ENCODE results near the gene PTP4A1. TPM values are rescaled to one million over a fixed set of nuclear protein-coding genes. Genes with fewer than 3 reads are reported as not detected.

The PTP4A1 gene
- total and polyA plus RNA-seq, 2 of the 13 experiments (the other 11 are each of a cell fraction or from before 2014, with no cell fraction given): 141 to 376 TPM

- ATAC-seq (no peak), DNase-seq (ENCODE audit: low spot score) (no peak), FAIRE-seq (no peak)
- ChIA-PET POLR2A (interaction anchor here (0.6 kb wide), 1 partner anchor 23 kb away, joined by 3 read pairs; no protein-coding TSS in a partner anchor), CTCF (ENCODE audit: low intra/inter-chr PET ratio, low total read pairs) (no interaction called here)
- Histone ChIP-seq H3K9me3 (ENCODE audit: low read length) (no peaks in the 10 kb centered on the region), H3K27me3 (ENCODE audit: control insufficient read depth in 1 of 2, insufficient read depth in 2 of 2, low read length in 2 of 2) (no peaks in the 10 kb centered on the region), H3K27ac (ENCODE audit: extremely low read length, insufficient read depth, low read length) (peak overlapping the region; percentile 4), H3K36me3 (replicated peaks in 1 of 2; ENCODE audit: control insufficient read depth in 1 of 2, insufficient read depth in 2 of 2, low read length in 2 of 2) (peaks cover 4 to 25% of the 10 kb centered on the region in 2 experiments), H3K4me2 (ENCODE audit: low read depth, low read length) (no peak overlapping the region), H3K4me1 (ENCODE audit: insufficient read depth, low read length) (peaks cover 39% of the 10 kb centered on the region), H2AFZ (ENCODE audit: low read length) (no peak overlapping the region), H3K79me2 (ENCODE audit: insufficient read depth, low read length) (peaks cover 59% of the 10 kb centered on the region), H4K20me1 (ENCODE audit: insufficient read depth, low read length) (no peaks in the 10 kb centered on the region), H3K4me3 (replicated peaks in 1 of 3; ENCODE audit: insufficient read depth in 1 of 3, low read depth in 2 of 3, low read length in 3 of 3) (no peak overlapping the region), H3K9ac (ENCODE audit: insufficient read depth, low read depth, low read length) (no peak overlapping the region)
- 93% methylated on average over 1 of the region's 1 CpG for WGBS (ENCODE audit: low lambda C conversion rate)
- in situ Hi-C loops (cut with HindIII; ENCODE audit: extremely low pct_ligation_motif_present, low pct_unique_long_range_greater_than_20kb) (no loop called here), intact Hi-C loops (cut with micrococcal nuclease; ENCODE audit: unreplicated experiment) (no loop called here)
- TF ChIP-seq MYNN (CRISPR knock-in tag; IDR thresholded peaks at IDR 0.05; ENCODE audit: low read depth) (no peak), RBFOX2 (IDR thresholded peaks at IDR 0.05; ENCODE audit: low read depth, low read length) (peak; percentile 47)
- BruUV-seq (replicated peaks): TSS peak; percentile 11
These were observed 18.4 kb upstream of the PTP4A1 start for GRCh38 chr6:63553900-63554299.

GRCh38 chr6:63554782-63555181 lies 17.5 kb upstream of the PTP4A1 start:
- intact Hi-C loops (cut with micrococcal nuclease; ENCODE audit: unreplicated experiment) (no loop called here), in situ Hi-C loops (cut with HindIII; ENCODE audit: extremely low pct_ligation_motif_present, low pct_unique_long_range_greater_than_20kb) (no loop called here)
- no peak overlapping the region for H2AFZ ChIP-seq (ENCODE audit: low read length)
- BruUV-seq (replicated peaks): no TSS peak
- POLR2A ChIA-PET: interaction anchor here (1.3 to 1.7 kb wide), 3 partner anchors 13 to 32 kb away, joined by 3 to 6 read pairs (median 6); no protein-coding TSS in a partner anchor
- H3K36me3 ChIP-seq (replicated peaks in 1 of 2; ENCODE audit: control insufficient read depth in 1 of 2, insufficient read depth in 2 of 2, low read length in 2 of 2): peaks cover 4 to 21% of the 10 kb centered on the region in 2 experiments
- no peaks in the 10 kb centered on the region for H4K20me1 ChIP-seq (ENCODE audit: insufficient read depth, low read length)
- no peak for FAIRE-seq
- no peak overlapping the region for H3K9ac ChIP-seq (ENCODE audit: insufficient read depth, low read depth, low read length)
- H3K4me2 ChIP-seq (ENCODE audit: low read depth, low read length): no peak overlapping the region
- H3K27me3 ChIP-seq (ENCODE audit: control insufficient read depth in 1 of 2, insufficient read depth in 2 of 2, low read length in 2 of 2): no peaks in the 10 kb centered on the region
- CTCF ChIA-PET (ENCODE audit: low intra/inter-chr PET ratio, low total read pairs): no interaction called here
- no peak overlapping the region for H3K27ac ChIP-seq (ENCODE audit: extremely low read length, insufficient read depth, low read length)
- WGBS (ENCODE audit: low lambda C conversion rate): 97% methylated on average over 1 of the region's 1 CpG
- peaks cover 65% of the 10 kb centered on the region for H3K79me2 ChIP-seq (ENCODE audit: insufficient read depth, low read length)
- TF ChIP-seq GLI4 (CRISPR knock-in tag; IDR thresholded peaks at IDR 0.05; ENCODE audit: borderline replicate concordance): no peak
- no peak for TF ChIP-seq ZBTB38 (CRISPR knock-in tag; IDR thresholded peaks at IDR 0.05)
- TF ChIP-seq THRA (CRISPR knock-in tag; IDR thresholded peaks at IDR 0.05; ENCODE audit: borderline replicate concordance): peak; percentile 33; the same call in 1 of the 2 replicates
- no peak for TF ChIP-seq PRMT3 (CRISPR knock-in tag; IDR thresholded peaks at IDR 0.05; ENCODE audit: borderline replicate concordance, low read depth)
- TF ChIP-seq MNT (IDR thresholded peaks at IDR 0.05): peak; percentile 90
- TF ChIP-seq KLF12 (CRISPR knock-in tag; IDR thresholded peaks at IDR 0.05; ENCODE audit: borderline replicate concordance): no peak
- 0 out of 4 replicates have a peak, but pooled peaks of 1 of the 2 experiments have one; percentile 25 for TF ChIP-seq KLF16 (CRISPR knock-in tag; IDR thresholded peaks at IDR 0.05)
- peak; percentile 29; the same call in 1 of the 2 replicates for TF ChIP-seq BCL6 (CRISPR knock-in tag; IDR thresholded peaks at IDR 0.05)
- TF ChIP-seq SOX13 (IDR thresholded peaks at IDR 0.05): no peak
- TF ChIP-seq SOX13 (CRISPR knock-in tag; conservative IDR thresholded peaks at IDR 0.05 in 1 of 2, IDR thresholded peaks at IDR 0.05 in 1 of 2): peak in 1 of 2 experiments; percentile 40; a peak in 2 of 4 replicates
- TF ChIP-seq MAX (IDR thresholded peaks at IDR 0.05): peak; percentile 35; the same call in 1 of the 2 replicates
- TF ChIP-seq RBFOX2 (IDR thresholded peaks at IDR 0.05; ENCODE audit: low read depth, low read length): peak; percentile 40; the same call in 1 of the 2 replicates
- peaks cover 46% of the 10 kb centered on the region for H3K4me1 ChIP-seq (ENCODE audit: insufficient read depth, low read length)
- H3K9me3 ChIP-seq (ENCODE audit: low read length): no peaks in the 10 kb centered on the region
- DNase-seq (ENCODE audit: low spot score): no peak
- ATAC-seq: no peak
- H3K4me3 ChIP-seq (replicated peaks in 1 of 3; ENCODE audit: insufficient read depth in 1 of 3, low read depth in 2 of 3, low read length in 3 of 3): no peak overlapping the region
